NCI-H1436 treated with DMSO at 0.1 percent for 48 hours (cell line): ENCODE data around the gene GRM4.
"Not testable (repeated sequence)": the region's sequence is repeated elsewhere in the genome, so short reads cannot be mapped to it uniquely, and the experiment has no call there.

Experiments used
- DNase-seq: peaks from one replicate; lab custom pipeline; 2025; lab: John Stamatoyannopoulos, UW

Gene GRM4

DNA sequence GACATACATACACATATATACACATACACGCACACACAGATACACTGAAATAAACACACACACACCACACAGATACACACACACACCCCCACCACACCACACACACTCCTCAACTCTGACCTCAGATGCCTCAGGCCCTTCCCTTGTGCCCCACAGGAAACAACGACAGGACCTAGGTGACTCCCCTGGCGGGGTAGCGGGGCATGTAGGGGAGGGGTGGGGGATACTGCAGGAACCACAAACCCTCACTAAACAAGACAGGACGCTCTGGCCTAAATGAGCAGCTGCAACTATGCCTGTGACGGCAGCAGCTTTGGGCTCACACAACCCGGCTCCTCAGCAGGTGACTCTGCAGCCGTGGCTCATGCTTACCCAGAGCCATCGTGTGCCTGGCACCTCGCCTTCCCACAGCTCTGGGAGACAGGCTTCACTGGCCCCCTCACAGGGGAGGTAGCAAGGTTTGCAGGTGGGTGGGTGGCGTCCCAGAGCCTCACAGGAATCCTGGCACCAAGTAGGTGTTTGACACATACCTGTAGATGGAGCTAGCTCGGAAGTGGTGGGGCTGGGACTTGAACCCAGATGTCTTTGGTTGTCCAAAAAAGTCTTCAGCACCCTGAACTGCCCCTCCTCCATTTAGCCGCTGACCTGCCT is 100.8 kb downstream of the GRM4 start:
- DNase-seq = no peak

- DNase-seq = no peak
Observed at GRCh38 chr6:34043359-34043758, 102.5 kb downstream of the GRM4 start.

GRCh38 chr6:34041998-34042397 is 103.9 kb downstream of the GRM4 start:
- DNase-seq = not testable (repeated sequence)

- DNase-seq = no peak
Observed at GRCh38 chr6:34041385-34041784, 104.5 kb downstream of the GRM4 start.

DNA sequence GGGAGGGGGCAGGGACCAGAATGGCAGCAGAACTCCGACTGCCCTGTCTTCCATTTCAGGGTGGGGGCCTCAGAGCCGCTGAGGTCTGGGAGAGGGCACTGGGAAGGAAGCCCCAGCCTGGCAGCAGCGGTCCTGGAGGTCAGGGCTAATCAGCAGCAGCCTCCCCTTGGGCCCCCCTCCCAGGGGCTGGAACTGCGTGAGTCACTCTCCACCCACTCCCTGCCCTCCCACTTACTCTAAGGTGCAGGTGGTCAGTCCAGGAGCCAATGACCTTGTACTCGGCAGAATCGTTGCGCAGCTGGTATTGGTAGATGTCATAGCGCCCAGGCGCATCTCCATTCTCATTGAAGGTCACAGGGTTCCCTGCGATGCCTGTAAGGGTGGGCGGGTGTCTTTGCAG is 105.9 kb downstream of the GRM4 start:
- no peak for DNase-seq

GRCh38 chr6:34037151-34037550 is 108.7 kb downstream of the GRM4 start:
- DNase-seq = no peak

DNA sequence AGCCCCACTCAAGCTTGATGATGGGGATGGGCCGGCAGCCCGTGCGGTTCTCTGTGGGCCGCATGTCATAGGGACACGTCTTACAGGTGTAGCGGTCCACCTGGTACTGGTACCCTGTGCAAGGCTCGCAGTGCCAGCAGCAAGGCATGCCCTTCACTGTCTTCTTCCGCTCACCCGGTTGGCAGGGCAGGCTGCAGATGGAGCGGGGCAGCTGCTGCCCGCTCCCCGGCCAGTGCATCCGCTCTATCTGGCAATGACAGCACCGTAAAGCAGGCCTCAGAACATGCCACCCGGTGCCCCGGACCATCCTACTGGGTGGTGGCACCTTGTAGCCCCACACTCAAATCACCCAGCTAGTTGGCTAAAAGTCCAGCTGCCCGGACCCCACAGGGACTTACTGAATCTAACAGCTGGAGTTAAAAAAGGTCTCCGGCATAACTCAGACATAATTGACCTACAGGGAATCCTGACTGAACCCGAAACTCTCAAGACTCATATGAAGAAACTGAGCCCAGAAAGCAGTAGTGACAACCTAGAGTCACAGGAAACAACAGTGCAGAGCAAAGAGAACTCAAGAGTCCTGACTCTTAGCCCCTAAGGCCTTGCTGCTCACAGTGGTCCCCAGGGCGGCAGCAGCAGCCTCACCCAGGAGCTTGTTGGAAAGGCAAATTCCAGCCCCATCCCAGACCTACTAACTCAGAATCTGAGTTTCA is 109.4 kb downstream of the GRM4 start:
- DNase-seq = no peak

DNA sequence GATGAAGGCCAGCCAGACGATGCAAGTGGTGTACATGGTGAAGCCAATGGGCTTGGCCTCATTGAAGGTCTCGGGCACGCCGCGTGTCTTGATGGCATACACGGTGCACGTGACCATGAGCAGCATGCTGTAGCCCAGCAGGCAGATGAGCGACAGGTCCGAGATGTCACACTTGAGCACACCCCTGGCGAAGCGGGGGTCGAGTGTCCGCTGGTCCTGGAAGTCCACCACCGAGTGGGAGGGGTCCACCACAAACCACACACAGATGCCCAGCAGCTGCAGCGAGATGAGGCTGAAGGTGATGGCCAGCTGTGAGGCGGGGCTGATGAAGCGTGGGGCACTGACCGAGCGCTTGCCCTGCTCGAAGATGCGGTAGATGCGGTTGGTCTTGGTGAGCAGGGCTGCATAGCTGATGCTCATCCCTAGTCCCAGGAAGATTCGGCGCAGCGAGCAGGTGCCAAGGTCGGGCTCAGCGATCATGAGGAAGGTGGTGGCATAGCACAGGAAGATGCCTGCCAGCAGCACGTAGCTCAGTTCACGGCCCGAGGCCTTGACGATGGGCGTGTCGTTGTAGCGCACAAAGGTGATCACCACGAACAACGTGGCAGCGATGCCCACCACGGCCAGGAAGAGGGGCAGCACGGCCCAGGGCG is 110.1 kb downstream of the GRM4 start:
- DNase-seq = no peak

DNA sequence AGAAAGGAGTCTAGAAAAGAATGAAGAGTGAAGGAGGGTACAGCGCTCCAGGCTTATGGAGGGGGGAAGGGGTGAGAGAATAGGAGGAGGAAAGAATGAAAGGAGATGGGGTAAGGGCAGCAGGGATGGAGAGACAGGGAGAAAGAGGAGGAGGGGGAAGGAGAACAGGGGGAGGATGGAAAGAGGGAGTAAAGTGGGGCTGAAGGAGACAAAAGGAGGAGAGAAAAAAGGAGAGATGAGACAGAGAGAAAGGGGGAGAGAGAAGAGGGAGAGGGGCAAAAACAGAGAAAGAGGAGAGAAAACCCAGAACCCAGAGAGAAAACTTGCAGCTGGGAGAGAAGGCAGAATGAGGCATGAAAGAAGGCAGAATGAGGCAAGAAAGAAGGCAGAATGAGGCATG is 110.7 kb downstream of the GRM4 start:
- no peak for DNase-seq

GRCh38 chr6:34032856-34033255 is 113.0 kb downstream of the GRM4 start:
- DNase-seq = no peak

DNA sequence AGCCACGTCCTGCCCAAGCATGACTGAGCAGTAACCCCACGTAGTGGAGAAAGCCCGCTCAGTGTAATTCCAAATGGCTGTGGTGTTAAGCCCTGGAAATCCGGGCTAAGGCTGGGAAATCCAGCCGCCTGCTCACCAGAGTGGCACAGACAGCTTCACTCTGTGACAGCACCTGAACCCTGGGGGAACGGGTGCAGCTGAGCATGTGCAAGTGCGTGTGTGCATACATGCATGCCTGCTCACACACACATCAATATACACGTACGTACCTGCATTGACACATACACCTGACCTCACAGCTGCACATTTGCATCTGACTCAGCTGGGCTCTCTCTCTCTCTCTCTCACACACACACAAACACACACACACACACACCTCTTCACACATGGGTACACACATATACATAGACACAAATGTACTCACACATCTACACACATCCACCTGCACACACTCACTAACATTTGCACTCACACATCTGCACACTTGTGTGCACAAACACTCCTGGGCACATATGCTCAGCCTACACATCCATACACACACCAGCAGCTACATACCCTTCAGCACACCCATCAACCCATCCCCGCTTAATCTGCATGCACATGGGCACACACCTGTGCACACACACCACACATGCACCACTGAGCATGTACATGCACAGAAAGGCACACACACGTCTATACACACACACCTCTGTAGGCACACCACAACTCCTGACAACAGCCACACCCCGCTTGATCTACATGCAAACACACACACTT is 114.1 kb downstream of the GRM4 start:
- DNase-seq = no peak

GRCh38 chr6:34030831-34031624 is 114.9 kb downstream of the GRM4 start:
- no peak for DNase-seq

GRCh38 chr6:34029489-34030280 is 116.2 kb downstream of the GRM4 start:
- DNase-seq = no peak

DNA sequence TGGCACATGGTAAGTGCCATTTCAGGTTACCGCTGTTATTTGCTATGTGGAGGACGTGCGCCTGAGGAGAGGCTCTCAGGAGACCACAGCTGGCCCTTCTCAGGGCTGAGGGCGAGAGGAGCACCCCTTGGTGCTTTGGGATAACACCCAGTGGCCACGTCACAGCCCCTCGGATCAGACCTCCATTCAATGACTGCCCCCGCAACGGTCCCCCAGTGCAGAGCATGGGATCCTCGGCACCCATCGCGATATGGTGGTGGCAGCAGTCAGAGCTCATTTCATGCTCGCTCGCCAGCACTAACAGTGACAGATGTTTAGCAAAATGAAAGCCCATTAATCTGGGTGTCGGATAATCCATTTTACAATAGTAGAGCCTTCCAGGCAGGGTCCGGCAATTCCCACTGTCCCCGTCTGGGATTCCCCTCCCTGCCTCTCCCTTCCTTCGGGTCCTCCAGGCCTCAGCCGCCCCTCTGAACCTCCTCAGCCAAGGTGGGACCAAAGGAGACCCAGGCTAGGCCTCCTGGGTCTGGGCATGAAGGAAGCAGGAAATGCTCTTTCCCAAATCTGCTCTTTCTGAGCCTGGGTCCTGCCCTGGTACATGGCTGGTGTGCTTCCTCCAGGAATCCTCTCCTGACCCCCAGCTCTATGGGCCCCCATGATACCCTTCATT is 117.1 kb downstream of the GRM4 start:
- no peak for DNase-seq

DNA sequence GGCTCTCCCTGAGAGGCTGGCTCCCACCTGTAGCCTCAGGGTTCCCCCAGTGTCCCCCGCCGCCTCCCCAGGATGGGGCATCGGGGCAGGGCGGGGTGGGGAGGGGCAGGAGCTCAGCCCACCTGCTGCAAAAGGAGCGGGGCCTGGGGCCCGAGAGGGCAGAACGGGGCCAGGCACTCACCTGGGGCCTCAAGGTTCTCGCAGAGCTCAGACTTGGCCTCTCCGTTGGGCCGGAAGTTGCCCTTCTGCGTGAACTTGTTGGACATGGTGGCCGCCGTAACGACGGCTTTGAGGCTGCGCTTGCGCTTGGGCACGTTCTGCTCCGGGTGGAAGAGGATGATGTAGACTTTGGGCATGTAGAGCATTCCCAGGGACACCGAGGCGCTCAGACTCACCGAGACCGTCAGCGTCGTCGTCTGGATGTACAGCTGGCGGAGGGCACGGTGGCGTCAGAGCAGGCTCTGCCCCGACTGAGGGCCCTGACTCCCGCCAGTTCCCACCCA is 117.9 kb downstream of the GRM4 start:
- DNase-seq = no peak

- no peak for DNase-seq
Observed at GRCh38 chr6:34027445-34027936, 118.4 kb downstream of the GRM4 start.

DNA sequence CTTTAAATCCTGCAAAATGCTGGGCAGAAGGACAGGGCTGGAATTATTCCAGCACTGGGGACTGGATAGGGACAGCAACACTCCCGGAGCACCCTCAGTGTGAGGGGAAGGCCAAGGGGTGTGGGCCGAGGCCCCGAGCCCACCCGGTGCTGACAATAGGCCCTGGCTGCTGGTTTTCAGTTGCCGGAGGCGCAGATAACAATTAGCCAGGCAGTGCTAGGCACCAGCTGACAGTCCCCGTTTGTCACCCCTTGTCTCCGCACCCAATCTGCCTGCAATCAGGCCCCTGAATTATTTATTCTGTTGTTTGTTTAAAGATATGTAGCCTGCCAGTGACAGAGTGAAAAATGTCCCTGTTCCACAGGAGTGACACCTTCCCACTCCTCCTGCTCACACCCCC is 120.0 kb downstream of the GRM4 start:
- DNase-seq = no peak

DNA sequence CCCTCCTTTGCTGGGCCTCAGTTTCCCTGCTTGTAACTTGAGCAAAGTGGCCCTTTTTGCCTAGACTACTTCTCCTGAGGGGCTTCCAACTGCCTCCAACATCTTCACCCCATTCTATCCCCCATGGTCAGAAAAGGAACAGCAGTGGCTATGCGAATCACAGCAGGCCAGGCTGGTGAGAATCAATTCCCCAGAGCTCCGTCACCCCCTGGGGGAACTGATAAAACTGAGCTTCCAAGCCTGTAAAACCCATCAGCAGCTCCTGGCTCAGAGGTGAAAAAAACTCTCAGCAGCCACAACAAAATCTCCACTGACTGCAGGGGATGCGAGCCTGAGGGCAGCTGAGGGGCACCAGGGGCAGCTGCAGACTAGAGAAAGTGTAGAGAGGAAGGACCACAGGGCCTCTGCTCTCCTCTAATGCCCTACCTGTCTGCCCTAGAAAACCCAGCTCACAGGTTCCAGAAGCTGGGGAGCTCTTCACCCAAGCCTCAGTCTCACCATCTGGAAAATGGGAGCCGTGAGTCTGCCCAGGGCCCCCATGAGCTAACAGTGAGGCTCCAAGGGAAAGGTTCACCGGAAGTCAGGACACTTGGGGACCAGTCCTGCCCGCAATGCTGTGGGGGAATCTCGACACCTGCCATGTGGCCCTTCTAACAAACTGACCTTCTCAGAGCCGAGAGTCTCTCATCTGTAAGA is 120.6 kb downstream of the GRM4 start:
- DNase-seq = no peak

DNA sequence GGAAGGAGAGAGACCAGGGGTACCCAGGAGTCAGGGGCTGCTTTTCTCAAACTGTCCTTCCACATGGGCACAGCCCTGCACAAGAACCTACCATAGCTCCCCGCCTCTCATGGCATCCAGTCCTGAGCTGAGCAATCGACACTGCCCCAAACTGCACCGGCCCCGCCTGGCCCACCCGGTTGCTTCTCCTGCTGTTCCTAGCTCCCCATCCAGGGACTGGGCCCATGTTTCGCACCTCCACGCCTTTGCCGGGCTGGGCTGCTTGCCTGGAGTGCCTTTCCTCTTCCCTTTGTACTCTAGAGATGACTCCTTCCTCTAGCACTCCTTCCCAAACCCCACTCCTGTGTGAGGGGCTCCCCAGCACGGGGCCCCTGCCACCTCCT is 123.0 kb downstream of the GRM4 start:
- DNase-seq = no peak
